H9 (cell line): ENCODE measurements around the gene RNF212. TPM values are rescaled to one million over a fixed set of nuclear protein-coding genes. Genes with fewer than 3 reads are reported as not detected.

Source experiments
- DNase-seq: peaks from one replicate; pipeline ENCODE4 v3.0.0-alpha.2; 2017
- H2AFZ ChIP-seq: one replicate; pipeline ENCODE4 v1.6.1; 2013; ENCODE audit warnings: mild to moderate bottlenecking, low read length, control low read depth, moderate library complexity
- H2AK5ac ChIP-seq: 2 replicates; pipeline ENCODE4 v1.6.1; 2013; ENCODE audit warnings: low read length, control low read depth, mixed read lengths; ENCODE audit not compliant: insufficient read length
- H2BK120ac ChIP-seq: one replicate; pipeline ENCODE4 v1.6.1; 2013; ENCODE audit warnings: low read depth, mild to moderate bottlenecking, low read length, control low read depth, inconsistent platforms; ENCODE audit not compliant: poor library complexity, severe bottlenecking
- H2BK12ac ChIP-seq: 2 replicates; pipeline ENCODE4 v1.6.1; 2013; ENCODE audit warnings: low read length, control low read depth, mixed read lengths, low read depth; ENCODE audit not compliant: insufficient read length
- H2BK15ac ChIP-seq: 2 replicates; pipeline ENCODE4 v1.6.1; 2013; ENCODE audit warnings: low read depth, low read length, control low read depth
- H2BK20ac ChIP-seq: one replicate; pipeline ENCODE4 v1.6.1; 2013; ENCODE audit warnings: low read depth, mild to moderate bottlenecking, low read length, control low read depth, inconsistent platforms; ENCODE audit not compliant: poor library complexity, severe bottlenecking
- H2BK5ac ChIP-seq: 2 replicates; pipeline ENCODE4 v1.6.1; 2013; ENCODE audit warnings: low read length, control low read depth, mixed read lengths; ENCODE audit not compliant: insufficient read length
- H3K14ac ChIP-seq: 2 replicates; pipeline ENCODE4 v1.6.1; 2013; ENCODE audit warnings: low read length, control low read depth; ENCODE audit not compliant: insufficient read depth
- H3K18ac ChIP-seq: 2 replicates; pipeline ENCODE4 v1.6.1; 2013; ENCODE audit warnings: low read depth, mild to moderate bottlenecking, mixed read lengths, low read length, control low read depth; ENCODE audit not compliant: insufficient read length
- H3K23ac ChIP-seq: 2 replicates; pipeline ENCODE4 v1.6.1; 2013; ENCODE audit warnings: low read length, control low read depth, mixed read lengths, low read depth; ENCODE audit not compliant: insufficient read length
- H3K23me2 ChIP-seq: 2 replicates; pipeline ENCODE4 v1.6.1; 2013; ENCODE audit warnings: low read depth, mild to moderate bottlenecking, mixed read lengths, low read length, control low read depth; ENCODE audit not compliant: insufficient read length, poor library complexity, severe bottlenecking
- H3K27ac ChIP-seq: 2 replicates; pipeline ENCODE4 v1.5.1; 2013; ENCODE audit warnings: low read length, control low read depth, mixed read lengths, low read depth; ENCODE audit not compliant: insufficient read length
- H3K27me3 ChIP-seq: 2 replicates; pipeline ENCODE4 v1.6.1; 2013; ENCODE audit warnings: low read length, control low read depth, inconsistent platforms; ENCODE audit not compliant: insufficient read depth
- H3K4ac ChIP-seq: 2 replicates; pipeline ENCODE4 v1.6.1; 2013; ENCODE audit warnings: low read depth, mild to moderate bottlenecking, control low read depth, inconsistent platforms, low read length, moderate library complexity
- H3K4me1 ChIP-seq: 2 replicates; pipeline ENCODE4 v1.6.1; 2013; ENCODE audit warnings: low read length, control low read depth, inconsistent platforms; ENCODE audit not compliant: insufficient read depth
- H3K4me2 ChIP-seq: 2 replicates; pipeline ENCODE4 v1.6.1; 2013; ENCODE audit warnings: low read length, control low read depth, mixed read lengths; ENCODE audit not compliant: insufficient read length, insufficient read depth
- H3K56ac ChIP-seq: 2 replicates; pipeline ENCODE4 v1.6.1; 2013; ENCODE audit warnings: low read depth, mild to moderate bottlenecking, mixed read lengths, low read length, control low read depth; ENCODE audit not compliant: insufficient read length
- H3K79me1 ChIP-seq: 2 replicates; pipeline ENCODE4 v1.6.1; 2013; ENCODE audit warnings: low read depth, mild to moderate bottlenecking, moderate library complexity, low read length, control low read depth, inconsistent platforms; ENCODE audit not compliant: insufficient read depth, poor library complexity, severe bottlenecking
- H3K79me2 ChIP-seq: 2 replicates; pipeline ENCODE4 v1.6.1; 2013; ENCODE audit warnings: low read length, control low read depth, inconsistent platforms; ENCODE audit not compliant: insufficient read depth
- H3K9ac ChIP-seq: 2 replicates; pipeline ENCODE4 v1.6.1; 2013; ENCODE audit warnings: low read length, control low read depth, mixed read lengths; ENCODE audit not compliant: insufficient read length; ENCODE audit errors: extremely low read depth
- H3K9me3 ChIP-seq: one replicate; pipeline ENCODE4 v1.6.1; 2013; ENCODE audit warnings: low read depth, low read length, inconsistent platforms; ENCODE audit not compliant: control insufficient read depth
- H3T11ph ChIP-seq: one replicate; pipeline ENCODE4 v1.6.1; 2013; ENCODE audit warnings: mild to moderate bottlenecking, low read length, control low read depth, inconsistent platforms
- H4K20me1 ChIP-seq: one replicate; pipeline ENCODE4 v1.6.1; 2013; ENCODE audit not compliant: control insufficient read depth, insufficient read length, insufficient read depth
- H4K5ac ChIP-seq: 2 replicates; pipeline ENCODE4 v1.6.1; 2013; ENCODE audit warnings: low read depth, mild to moderate bottlenecking, mixed read lengths, low read length, control low read depth; ENCODE audit not compliant: insufficient read length
- H4K8ac ChIP-seq: replicated peaks from 2 replicates; pipeline ENCODE4 v1.6.1; 2013; ENCODE audit warnings: low read length, control low read depth, mixed read lengths, low read depth; ENCODE audit not compliant: insufficient read length
- H4K91ac ChIP-seq: 2 replicates; pipeline ENCODE4 v1.6.1; 2013; ENCODE audit warnings: low read depth, mild to moderate bottlenecking, moderate library complexity, mixed read lengths, low read length, control low read depth; ENCODE audit not compliant: insufficient read length
- H3K27ac Mint-ChIP-seq, 3 experiments: 2 replicates in 2 of 3; 3 replicates in 1 of 3; pipeline ENCODE4 v1.8.0; 2020 to 2021; ENCODE audit warnings: mixed read lengths in 3 of 3, mild to moderate bottlenecking in 1 of 3, moderate library complexity in 1 of 3
- H3K27me3 Mint-ChIP-seq: 2 replicates; pipeline ENCODE4 v1.8.0; 2021; ENCODE audit warnings: low read depth, mild to moderate bottlenecking, moderate library complexity, mixed read lengths
- H3K36me3 Mint-ChIP-seq, 3 experiments: 2 replicates in 2 of 3; 3 replicates in 1 of 3; pipeline ENCODE4 v1.8.0; 2020 to 2021; ENCODE audit warnings: low read depth in 3 of 3, mixed read lengths in 3 of 3; ENCODE audit not compliant: insufficient read depth in 1 of 3
- H3K4me1 Mint-ChIP-seq, 2 experiments: 2 replicates each; pipeline ENCODE4 v1.8.0; 2020; ENCODE audit warnings: mixed read lengths in 2 of 2
- H3K4me3 Mint-ChIP-seq, 2 experiments: 2 replicates in 1 of 2; 3 replicates in 1 of 2; pipeline ENCODE4 v1.8.0; 2020 to 2021; ENCODE audit warnings: mild to moderate bottlenecking in 2 of 2, mixed read lengths in 2 of 2, moderate library complexity in 1 of 2
- H3K9me3 Mint-ChIP-seq, 2 experiments: 2 replicates in 1 of 2; 3 replicates in 1 of 2; pipeline ENCODE4 v1.8.0; 2020; ENCODE audit warnings: mild to moderate bottlenecking in 2 of 2, mixed read lengths in 2 of 2, moderate library complexity in 1 of 2
- CTCF ChIP-seq: fragments of 200-600 bp; sonication (generic); conservative IDR thresholded peaks from 3 replicates; pipeline ENCODE4 v1.8.0; 2021; ENCODE audit warnings: antibody characterized with exemption, mild to moderate bottlenecking
- WGBS: extraction: QIAGEN DNeasy Blood & Tissue Kit; methylation state at CpG from one replicate; pipeline ENCODE4 v1.1.7; 2013; ENCODE audit warnings: missing lambda C conversion rate, low lambda C conversion rate, mixed read lengths; ENCODE audit not compliant: insufficient read length; ENCODE audit errors: extremely low coverage; 5-methylcytosine and 5-hydroxymethylcytosine counted together
- total RNA-seq: library from RNA; stranded (reverse); gene quantifications from 2 replicates; pipeline ENCODE4 v1.2.1, GENCODE V29; 2021

RNF212 gene
- total RNA-seq, 1 experiment from 2014 or later = 3.0 TPM

- Histone ChIP-seq H3K14ac (no peak overlapping the region; the same call in 1 of the 2 replicates), H2BK15ac (no peak overlapping the region), H3K9me3 (no peaks in the 10 kb centered on the region), H4K8ac (no peak overlapping the region), H3T11ph (no peak overlapping the region), H3K27me3 (no peaks in the 10 kb centered on the region), H3K27ac (no peak overlapping the region), H3K4me2 (no peak overlapping the region), H3K9ac (no peak overlapping the region), H3K56ac (no peak overlapping the region), H2BK20ac (no peak overlapping the region), H4K5ac (no peak overlapping the region), H3K23me2 (no peaks in the 10 kb centered on the region), H3K18ac (no peak overlapping the region), H4K91ac (no peak overlapping the region), H2BK120ac (no peak overlapping the region), H3K79me2 (no peaks in the 10 kb centered on the region), H2AK5ac (no peak overlapping the region), H3K23ac (no peak overlapping the region), H3K4me1 (no peaks in the 10 kb centered on the region), H4K20me1 (no peaks in the 10 kb centered on the region), H2AFZ (no peak overlapping the region), H2BK5ac (no peak overlapping the region), H2BK12ac (no peak overlapping the region), H3K4ac (no peak overlapping the region), H3K79me1 (no peaks in the 10 kb centered on the region)
- no peaks in the 10 kb centered on the region for H3K36me3 Mint-ChIP-seq
- H3K9me3 Mint-ChIP-seq = no peaks in the 10 kb centered on the region
- no peaks in the 10 kb centered on the region for H3K4me1 Mint-ChIP-seq
- no peaks in the 10 kb centered on the region for H3K27me3 Mint-ChIP-seq
- H3K27ac Mint-ChIP-seq = no peak overlapping the region; a peak in 1 of 7 replicates
- TF ChIP-seq CTCF = no peak
- no peak for DNase-seq
- no CpG with 5 or more reads among the region's 35 CpGs for WGBS
- H3K4me3 Mint-ChIP-seq = no peak overlapping the region
Measured at GRCh38 chr4:1033840-1034551, 79.4 kb downstream of the RNF212 start.
